Ovary (tissue), 9 donors: ENCODE data around the gene GPX4. TPM values are rescaled to one million over a fixed set of nuclear protein-coding genes. Genes with fewer than 3 reads are reported as not detected.

Experiments used
- DNase-seq, 5 donors: peaks; one replicate each; pipeline ENCODE4 v3.0.0-alpha.2; 2019 to 2020
- H3K27ac ChIP-seq, 2 donors: fragments of 200-600 bp; one replicate each; pipeline versions ENCODE4 v1.5.1 to v1.8.0; 2019 to 2022
- H3K27me3 ChIP-seq: fragments of 200-600 bp; one replicate; pipeline ENCODE4 v1.8.0; 2022
- H3K36me3 ChIP-seq: fragments of 200-600 bp; sonication (generic); one replicate; pipeline ENCODE4 v1.5.1; 2019
- H3K4me1 ChIP-seq: one replicate; pipeline ENCODE4 v1.8.1; 2013; ENCODE audit warnings: mild to moderate bottlenecking, moderate library complexity; ENCODE audit not compliant: insufficient read depth
- H3K4me3 ChIP-seq: fragments of 200-600 bp; sonication (generic); one replicate; pipeline ENCODE4 v1.5.1; 2017
- H3K9me3 ChIP-seq, 2 donors: fragments of 200-600 bp in 1 of 2; sonication (generic) in 1 of 2; one replicate each; pipeline versions ENCODE4 v1.5.1 to v1.8.1; 2013 to 2019; ENCODE audit warnings: mild to moderate bottlenecking in 1 of 2, moderate library complexity in 1 of 2
- CTCF ChIP-seq, 3 donors: fragments of 450-650 bp in 2 of 3; fragments of 200-600 bp in 1 of 3; IDR thresholded peaks; one replicate each; pipeline versions ENCODE4 v1.5.1 to v1.8.0; 2016 to 2022; ENCODE audit warnings: antibody characterized with exemption in 3 of 3, mild to moderate bottlenecking in 1 of 3
- EP300 ChIP-seq: sonication (generic); formaldehyde crosslinking; IDR thresholded peaks from one replicate; pipeline ENCODE4 v1.6.1; 2017; ENCODE audit warnings: antibody characterized with exemption
- POLR2A ChIP-seq: fragments of 450-650 bp; IDR thresholded peaks from one replicate; pipeline ENCODE4 v1.6.1; 2017; ENCODE audit warnings: antibody characterized with exemption, mild to moderate bottlenecking, moderate library complexity
- WGBS, 3 donors: extraction: QIAGEN DNeasy Blood & Tissue Kit in 1 of 3; methylation state at CpG; one replicate each; pipeline versions ENCODE4 v1.1.5 to v1.1.7; 2013 to 2017; 5-methylcytosine and 5-hydroxymethylcytosine counted together
- intact Hi-C, 4 donors: fragments of 100-400 bp; cut with DNase I; formaldehyde crosslinking; loops; one replicate each; pipeline versions ENCODE4 v1.11.0 to v1.15.1; 2022 to 2023
- polyA plus RNA-seq, 2 donors: library from polyadenylated mRNA; stranded (reverse); fragments of 200-250 nt in 1 of 2; fragments of 350-450 nt in 1 of 2; fragmentation: Illumina TruSeq in 1 of 2; extraction: RNeasy Lipid Tissue Mini Kit (QIAGEN cat#74804) in 1 of 2; gene quantifications; one replicate each; pipeline ENCODE4 v1.2.3, GENCODE V29; 2013 to 2014
- total RNA-seq, 7 donors: library from RNA; depleted of rRNA in 2 of 7; stranded (reverse); fragments of >200 nt in 2 of 7; fragmentation: NEBNext Ultra II Directional in 3 of 7; extraction: Animal tissue kit (Norgen Biotek cat#: 25700) in 3 of 7; gene quantifications; one replicate each; pipeline versions ENCODE4 v1.1.0 to v1.2.4, GENCODE V29; 2016 to 2023
- donor health status: DM: no; HTN: no; CAD: no; lungs with moderate emphysema.
- donor health status: DM: no; HTN: no; CAD: no.
- donor health status: Bipolar disorder and iron deficiency.
- donor health status: DM: yes; HTN: yes; CAD: no.
- donor health status: DM: no; HTN: no; CAD: no.
- donor health status: DM: yes; HTN: yes; CAD: no.

Gene GPX4
- total and polyA plus RNA-seq, 9 donors, result 189 to 450 (median 247) TPM

DNA sequence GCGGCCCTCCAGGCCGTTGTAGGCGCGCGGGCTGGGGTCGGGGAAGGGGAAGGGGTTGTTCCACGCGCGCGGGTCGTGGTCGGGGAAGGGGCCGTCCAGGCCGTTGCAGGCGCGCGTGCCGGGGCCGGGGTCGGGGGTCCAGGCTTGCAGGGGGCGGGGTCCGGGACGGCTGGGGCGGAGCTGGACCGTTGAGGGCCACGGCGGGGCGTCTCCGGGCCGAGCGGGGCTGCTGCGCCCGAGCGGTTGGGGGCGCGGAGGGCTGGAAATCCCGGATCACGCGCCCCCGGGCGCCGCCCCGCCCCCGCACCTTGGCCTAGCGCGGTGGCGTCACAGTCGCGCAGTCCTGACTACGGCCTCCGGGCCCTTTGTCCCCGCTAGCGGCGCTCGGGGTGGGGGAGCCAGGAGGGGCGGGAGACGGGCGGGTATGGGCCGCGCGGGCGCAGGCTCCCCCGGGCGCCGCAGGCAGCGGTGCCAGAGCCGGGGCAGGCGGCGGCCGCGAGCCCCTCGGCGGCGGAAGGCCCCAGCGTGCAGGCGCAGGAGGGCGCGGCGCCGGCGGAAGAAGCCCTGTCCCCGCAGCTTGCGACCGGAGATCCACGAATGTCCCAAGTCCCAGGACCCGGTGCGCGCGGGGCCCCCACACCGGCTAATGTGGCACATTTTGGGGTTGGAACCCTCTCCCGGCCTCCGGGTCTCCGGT is 665 bp downstream of the GPX4 start:
- TF ChIP-seq CTCF (IDR thresholded peaks at IDR 0.05), result no peak
- TF ChIP-seq POLR2A, result no peak
- TF ChIP-seq EP300, result no peak
- H3K27ac ChIP-seq, result peak overlapping the region; percentile 91 to 97
- H3K4me3 ChIP-seq, result peak overlapping the region; percentile 84
- peaks cover 25% of the 10 kb centered on the region for H3K4me1 ChIP-seq
- 0% methylated on average over 14 to 93 of the region's 93 CpGs for WGBS, 3 donors
- no peaks in the 10 kb centered on the region for H3K27me3 ChIP-seq
- H3K36me3 ChIP-seq, result no peaks in the 10 kb centered on the region
- DNase-seq, result peak; percentile 71 to 83 (median 81)
- no peaks in the 10 kb centered on the region for H3K9me3 ChIP-seq
- intact Hi-C loops, result loop anchor here in 3 of 4 donors (5.0 to 10.0 kb wide), 3 partner anchors 68 to 180 kb away; partner anchors contain the start of genes ARID3A (in 1 of the 3), RNU6-2 (in 1 of the 3), SBNO2 (in 1 of the 3) and TMEM259 (in 1 of the 3)

GRCh38 chr19:1105008-1105872 is 1.4 kb downstream of the GPX4 start:
- H3K27ac ChIP-seq, result peak overlapping the region; percentile 91 to 97
- H3K4me1 ChIP-seq, result peaks cover 25% of the 10 kb centered on the region
- intact Hi-C loops, result loop anchor here in 1 of 4 donors (10.0 kb wide), 1 partner anchor 180 kb away; the partner anchor contains the start of gene ARID3A
- no peaks in the 10 kb centered on the region for H3K27me3 ChIP-seq
- DNase-seq, result peak in 4 of 5 donors; percentile 54 to 69 (median 69)
- TF ChIP-seq EP300, result no peak
- TF ChIP-seq POLR2A, result no peak
- H3K9me3 ChIP-seq, result no peaks in the 10 kb centered on the region
- no peaks in the 10 kb centered on the region for H3K36me3 ChIP-seq
- peak overlapping the region; percentile 84 for H3K4me3 ChIP-seq
- WGBS, 3 donors, result 19 to 46% (median 24%) methylated on average over 28 to 69 of the region's 69 CpGs

- Histone ChIP-seq H3K9me3 (no peaks in the 10 kb centered on the region), H3K27me3 (no peaks in the 10 kb centered on the region), H3K27ac (no peak overlapping the region), H3K36me3 (no peaks in the 10 kb centered on the region), H3K4me3 (no peak overlapping the region), H3K4me1 (peaks cover 25% of the 10 kb centered on the region)
- TF ChIP-seq POLR2A (no peak), EP300 (no peak), CTCF (IDR thresholded peaks at IDR 0.05) (no peak)
- 85 to 87% (median 86%) methylated on average over 30 to 32 of the region's 32 CpGs for WGBS, 3 donors
- intact Hi-C loops, result loop anchor here in 1 of 4 donors (10.0 kb wide), 1 partner anchor 181 kb away; the partner anchor contains the start of gene ARID3A
- peak in 3 of 5 donors; percentile 47 to 58 (median 52) for DNase-seq
Measured at GRCh38 chr19:1105873-1106840, 2.4 kb downstream of the GPX4 start.

- H3K27me3 ChIP-seq, result no peaks in the 10 kb centered on the region
- intact Hi-C loops, result loop anchor here in 1 of 4 donors (10.0 kb wide), 1 partner anchor 182 kb away; the partner anchor contains the start of gene ARID3A
- no peak overlapping the region for H3K4me3 ChIP-seq
- peaks cover 24% of the 10 kb centered on the region for H3K4me1 ChIP-seq
- TF ChIP-seq CTCF (IDR thresholded peaks at IDR 0.05), result no peak
- TF ChIP-seq EP300, result no peak
- no peak for TF ChIP-seq POLR2A
- peak in 2 of 5 donors; percentile 38 to 42 for DNase-seq
- H3K36me3 ChIP-seq, result no peaks in the 10 kb centered on the region
- no peaks in the 10 kb centered on the region for H3K9me3 ChIP-seq
- 60 to 68% (median 62%) methylated on average over 16 to 17 of the region's 17 CpGs for WGBS, 3 donors
- H3K27ac ChIP-seq, result no peak overlapping the region
Measured at GRCh38 chr19:1106841-1107660, 3.3 kb downstream of the GPX4 start.
